GM18507 (cell line): ENCODE data around the gene MMP24OS.

Source experiments
- DNase-seq: peaks from one replicate; pipeline ENCODE4 v3.0.0; 2011; ENCODE audit warnings: low read depth; ENCODE audit not compliant: insufficient read length; ENCODE audit errors: extremely low spot score
- FAIRE-seq: peaks from 2 replicates; lab custom pipeline; 2011; peaks lifted over from hg19 to GRCh38; lab: Jason Lieb, UNC

Gene MMP24OS

DNA sequence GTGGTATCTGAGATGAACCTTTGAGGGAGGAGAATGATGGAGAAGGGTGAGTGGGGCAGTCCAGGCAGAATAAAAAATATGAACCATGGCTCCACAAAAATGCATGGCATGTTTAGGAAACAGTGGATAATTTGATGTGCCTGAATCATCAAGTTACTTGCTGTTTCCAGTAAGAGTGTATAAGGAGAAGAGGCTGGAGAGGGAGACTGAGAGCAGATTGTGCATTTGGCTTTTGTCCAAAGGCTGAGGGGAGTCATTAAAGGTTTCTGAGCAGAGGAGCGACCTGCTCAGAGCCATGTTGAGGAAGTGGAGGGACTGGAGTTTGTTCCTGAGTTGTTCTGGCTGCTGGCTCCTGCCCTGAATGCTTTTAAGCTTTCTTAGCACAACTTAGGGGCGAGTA lies 45.3 kb downstream of the MMP24OS start:
- FAIRE-seq, result no peak

DNA sequence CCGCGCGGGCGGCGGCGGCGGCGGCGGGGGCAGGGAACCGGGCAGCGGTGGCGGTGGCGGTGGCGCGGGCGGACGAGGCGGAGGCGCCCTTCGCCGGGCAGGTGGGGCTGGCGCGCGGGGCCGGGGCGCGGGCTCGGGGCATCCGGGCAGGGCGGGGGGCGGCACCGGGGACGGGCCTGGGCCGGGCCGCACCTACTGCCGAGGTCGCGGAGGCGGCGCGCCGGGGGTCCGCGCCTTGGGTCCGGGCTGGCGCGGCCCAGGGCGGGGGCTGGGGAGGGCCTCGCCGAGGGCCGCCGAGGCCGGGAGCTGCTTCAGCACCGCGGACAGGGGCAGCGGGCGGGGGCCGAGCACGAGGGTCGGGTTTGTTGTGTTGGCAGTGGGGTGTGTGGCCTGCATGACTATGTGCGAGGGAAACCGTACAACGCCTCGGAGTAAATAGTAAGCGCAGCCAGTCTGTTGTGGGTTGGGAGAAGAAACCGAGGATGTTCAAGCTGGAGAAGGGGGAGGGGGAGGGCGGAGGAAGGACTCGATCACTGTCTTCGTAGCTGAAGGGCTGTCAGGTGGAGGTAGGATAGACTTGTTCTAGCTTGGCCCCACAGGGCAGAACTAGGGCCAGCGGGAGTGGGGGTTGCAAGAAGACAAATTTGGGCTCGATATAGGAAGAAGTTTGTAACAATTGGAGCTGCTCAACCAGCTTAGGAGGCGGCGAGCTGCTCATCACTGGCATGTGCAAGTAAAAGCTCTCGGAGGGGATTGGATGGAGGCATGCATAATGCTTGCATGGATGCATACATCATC lies 50.8 kb downstream of the MMP24OS start:
- no peak for DNase-seq
- FAIRE-seq, result no peak

More for the DNA sequence above, 45.3 kb downstream of the MMP24OS start:
- DNase-seq, result no peak
